GM12801 (cell line): ENCODE data around the gene EXOSC6.

Experiments used
- TF ChIP-seq, protein P1 (sequence below): IDR thresholded peaks from one replicate; pipeline ENCODE4 v1.5.1; 2011; ENCODE audit warnings: control low read depth; ENCODE audit not compliant: insufficient read length; ENCODE audit errors: extremely low read depth

EXOSC6 gene

GRCh38 chr16:70289229-70290094 is 37.7 kb upstream of the EXOSC6 start, which contains the start of gene AARS1:
AARS1 (minus strand) TSS chr16:70289506; CDS start chr16:70282763, 6,743 bp downstream.
- TF ChIP-seq, protein P1, sequence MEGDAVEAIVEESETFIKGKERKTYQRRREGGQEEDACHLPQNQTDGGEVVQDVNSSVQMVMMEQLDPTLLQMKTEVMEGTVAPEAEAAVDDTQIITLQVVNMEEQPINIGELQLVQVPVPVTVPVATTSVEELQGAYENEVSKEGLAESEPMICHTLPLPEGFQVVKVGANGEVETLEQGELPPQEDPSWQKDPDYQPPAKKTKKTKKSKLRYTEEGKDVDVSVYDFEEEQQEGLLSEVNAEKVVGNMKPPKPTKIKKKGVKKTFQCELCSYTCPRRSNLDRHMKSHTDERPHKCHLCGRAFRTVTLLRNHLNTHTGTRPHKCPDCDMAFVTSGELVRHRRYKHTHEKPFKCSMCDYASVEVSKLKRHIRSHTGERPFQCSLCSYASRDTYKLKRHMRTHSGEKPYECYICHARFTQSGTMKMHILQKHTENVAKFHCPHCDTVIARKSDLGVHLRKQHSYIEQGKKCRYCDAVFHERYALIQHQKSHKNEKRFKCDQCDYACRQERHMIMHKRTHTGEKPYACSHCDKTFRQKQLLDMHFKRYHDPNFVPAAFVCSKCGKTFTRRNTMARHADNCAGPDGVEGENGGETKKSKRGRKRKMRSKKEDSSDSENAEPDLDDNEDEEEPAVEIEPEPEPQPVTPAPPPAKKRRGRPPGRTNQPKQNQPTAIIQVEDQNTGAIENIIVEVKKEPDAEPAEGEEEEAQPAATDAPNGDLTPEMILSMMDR: no peak

GRCh38 chr16:70276392-70276791 is 24.7 kb upstream of the EXOSC6 start:
- TF ChIP-seq, protein P1: no peak

- TF ChIP-seq, protein P1: no peak
Measured at GRCh38 chr16:70271696-70272095, 20.0 kb upstream of the EXOSC6 start.

DNA sequence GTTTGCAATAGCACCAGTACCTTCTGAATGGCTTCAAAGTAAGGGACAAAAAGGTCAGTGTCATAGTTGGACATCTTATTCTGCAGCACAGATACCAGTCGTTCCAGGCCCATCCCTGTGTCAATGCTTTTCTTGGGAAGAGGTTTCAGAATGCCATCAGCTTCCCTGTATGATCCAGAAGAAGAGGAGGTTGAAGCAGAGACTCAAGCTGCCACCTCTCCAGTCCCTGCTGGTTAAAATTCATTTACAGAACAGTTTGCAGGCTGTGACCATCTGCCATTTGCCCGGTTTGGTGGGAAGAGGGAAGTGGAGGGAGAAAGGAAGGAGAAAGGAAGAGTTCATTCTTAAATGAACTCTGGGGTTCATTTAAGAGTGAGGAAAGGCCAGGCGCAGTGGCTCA is 18.4 kb upstream of the EXOSC6 start:
- TF ChIP-seq, protein P1: no peak

GRCh38 chr16:70269471-70269870 is 17.7 kb upstream of the EXOSC6 start:
- TF ChIP-seq, protein P1: no peak

- TF ChIP-seq, protein P1: no peak
Measured at GRCh38 chr16:70267516-70267915, 15.8 kb upstream of the EXOSC6 start.

- TF ChIP-seq, protein P1: no peak
Measured at GRCh38 chr16:70258946-70259345, 7.2 kb upstream of the EXOSC6 start.
